Keratinocyte (primary cell): ENCODE data around the gene RAB29. TPM values are rescaled to one million over a fixed set of nuclear protein-coding genes. Genes with fewer than 3 reads are reported as not detected.

ENCODE experiments used
- DNase-seq: peaks from one replicate; pipeline ENCODE4 v3.0.0-alpha.2; 2011; ENCODE audit warnings: low read depth, missing footprints, low spot score
- FAIRE-seq: peaks from 2 replicates; lab custom pipeline; 2011; peaks lifted over from hg19 to GRCh38; lab: Jason Lieb, UNC
- H2AFZ ChIP-seq: 2 replicates; pipeline ENCODE4 v1.6.0; 2012; ENCODE audit warnings: low read length, control low read depth, inconsistent platforms; ENCODE audit not compliant: control insufficient read depth
- H3K27ac ChIP-seq: 2 replicates; pipeline ENCODE4 v1.5.1; 2011; ENCODE audit warnings: low read length; ENCODE audit not compliant: control insufficient read depth, insufficient read depth
- H3K27me3 ChIP-seq: 3 replicates; pipeline ENCODE4 v1.6.0; 2011; ENCODE audit warnings: low read length; ENCODE audit not compliant: control insufficient read depth, insufficient read depth; ENCODE audit errors: extremely low read depth
- H3K36me3 ChIP-seq, 2 experiments: 2 replicates in 1 of 2; 3 replicates in 1 of 2; pipeline ENCODE4 v1.5.1; 2011; ENCODE audit warnings: low read length in 2 of 2, mild to moderate bottlenecking in 1 of 2; ENCODE audit not compliant: control insufficient read depth in 2 of 2, insufficient read depth in 2 of 2; ENCODE audit errors: extremely low read depth in 1 of 2
- H3K4me1 ChIP-seq: 3 replicates; pipeline ENCODE4 v1.5.1; 2011; ENCODE audit warnings: low read length; ENCODE audit not compliant: control insufficient read depth, insufficient read depth; ENCODE audit errors: extremely low read depth
- H3K4me2 ChIP-seq: 3 replicates; pipeline ENCODE4 v1.6.0; 2011; ENCODE audit warnings: low read depth, low read length; ENCODE audit not compliant: control insufficient read depth, insufficient read depth; ENCODE audit errors: extremely low read depth
- H3K4me3 ChIP-seq, 3 experiments: fragments of 200-600 bp in 1 of 3; sonication (generic) in 1 of 3; 2 replicates in 2 of 3; 3 replicates in 1 of 3; pipeline ENCODE4 v1.5.1; 2011 to 2016; ENCODE audit warnings: low read length in 3 of 3, mild to moderate bottlenecking in 3 of 3, control low read depth in 2 of 3, inconsistent platforms in 1 of 3, low read depth in 1 of 3, mixed read lengths in 1 of 3, mixed run types in 1 of 3, moderate library complexity in 1 of 3; ENCODE audit not compliant: control insufficient read depth in 2 of 3, insufficient read depth in 2 of 3; ENCODE audit errors: extremely low read depth in 1 of 3
- H3K79me2 ChIP-seq: 2 replicates; pipeline ENCODE4 v1.6.0; 2012; ENCODE audit warnings: low read length; ENCODE audit not compliant: control insufficient read depth, insufficient read depth
- H3K9ac ChIP-seq: 3 replicates; pipeline ENCODE4 v1.6.0; 2011; ENCODE audit warnings: low read length; ENCODE audit not compliant: control insufficient read depth, insufficient read depth; ENCODE audit errors: extremely low read depth
- H3K9me1 ChIP-seq: 3 replicates; pipeline ENCODE4 v1.6.0; 2011; ENCODE audit warnings: low read length; ENCODE audit not compliant: control insufficient read depth, insufficient read depth; ENCODE audit errors: extremely low read depth
- H3K9me3 ChIP-seq: 2 replicates; pipeline ENCODE4 v1.5.1; 2012; ENCODE audit warnings: low read depth, low read length; ENCODE audit not compliant: control insufficient read depth
- H4K20me1 ChIP-seq: 3 replicates; pipeline ENCODE4 v1.6.0; 2011; ENCODE audit warnings: low read length; ENCODE audit not compliant: control insufficient read depth, insufficient read depth; ENCODE audit errors: extremely low read depth
- CTCF ChIP-seq, 3 experiments: IDR thresholded peaks in 1 of 3; conservative IDR thresholded peaks in 1 of 3; optimal IDR thresholded peaks in 1 of 3; 2 replicates in 2 of 3; 3 replicates in 1 of 3; pipeline versions ENCODE3 to v1.5.1; 2011; ENCODE audit warnings: low read length in 3 of 3, mild to moderate bottlenecking in 3 of 3, moderate library complexity in 2 of 3, control low read depth in 1 of 3, inconsistent platforms in 1 of 3; ENCODE audit not compliant: insufficient read depth in 2 of 3; ENCODE audit errors: extremely low read depth in 1 of 3
- EZH2 ChIP-seq: IDR thresholded peaks from one replicate; pipeline ENCODE4 v1.6.1; 2012; ENCODE audit warnings: inconsistent platforms, mild to moderate bottlenecking, low read length, moderate library complexity
- dilution Hi-C: fragments of 300-500 bp; cut with MboI; formaldehyde crosslinking; loops from one replicate; pipeline ENCODE4 v1.7.0; 2020; ENCODE audit warnings: low sequenced_read_pairs; ENCODE audit not compliant: extremely low pct_ligation_motif_present
- polyA plus RNA-seq, 5 experiments: library from polyadenylated mRNA; depleted of rRNA in 3 of 5; stranded (reverse) in 3 of 5; stranded (forward) in 1 of 5; unstranded in 1 of 5; fragments of >200 nt; gene quantifications; 1 replicate in 1 of 5; 2 replicates in 3 of 5; 3 replicates in 1 of 5; pipeline versions ENCODE4 v1.2.1 to v1.2.3, GENCODE V29; 2011 to 2012; ENCODE audit warnings: missing spikeins in 2 of 5, low read depth in 1 of 5, low replicate concordance in 1 of 5

The RAB29 gene
- polyA plus RNA-seq, 1 donor (not counting 4 experiments of a cell fraction or from before 2014, with no cell fraction given): 26.7 TPM

GRCh38 chr1:205798577-205798976 is 23.3 kb upstream of the RAB29 start:
- H3K79me2 ChIP-seq: peaks cover 2% of the 10 kb centered on the region
- no peaks in the 10 kb centered on the region for H3K9me3 ChIP-seq
- TF ChIP-seq CTCF (optimal IDR thresholded peaks at IDR 0.05 in 1 of 3, IDR thresholded peaks at IDR 0.05 in 1 of 3, conservative IDR thresholded peaks at IDR 0.05 in 1 of 3; ENCODE audit: extremely low read depth in 1 of 3, insufficient read depth in 2 of 3, low read length in 3 of 3): no peak
- no peak for TF ChIP-seq EZH2
- no peak overlapping the region for H3K27ac ChIP-seq
- DNase-seq (no peak), FAIRE-seq (no peak)
- no peaks in the 10 kb centered on the region for H3K27me3 ChIP-seq
- no peak overlapping the region for H3K4me3 ChIP-seq
- H3K4me2 ChIP-seq: no peak overlapping the region
- H3K9me1 ChIP-seq: no peaks in the 10 kb centered on the region
- no peak overlapping the region for H3K9ac ChIP-seq
- dilution Hi-C loops: no loop called here
- peaks cover 5% of the 10 kb centered on the region for H3K4me1 ChIP-seq
- no peak overlapping the region for H2AFZ ChIP-seq
- H3K36me3 ChIP-seq: peaks cover 6 to 11% of the 10 kb centered on the region in 2 experiments
- no peaks in the 10 kb centered on the region for H4K20me1 ChIP-seq

DNA sequence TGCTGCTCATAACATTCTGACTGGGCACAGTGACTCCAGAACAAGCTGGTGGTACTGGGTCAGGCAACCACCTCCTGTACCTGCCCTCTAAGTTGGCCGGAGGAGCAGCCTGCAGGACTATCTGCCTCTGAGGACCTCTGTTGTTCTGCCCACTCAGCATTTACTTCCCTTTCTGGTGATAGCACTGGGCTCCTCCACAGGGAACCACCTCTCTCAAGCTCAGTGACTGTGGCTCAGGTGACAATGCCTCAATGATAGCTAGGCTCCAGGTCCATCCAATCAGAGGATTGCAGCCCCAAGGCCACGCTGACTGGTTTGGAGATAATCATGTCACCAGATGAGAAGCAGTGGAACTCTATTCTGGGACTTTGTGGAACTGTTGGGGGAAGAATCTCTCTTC is 21.9 kb upstream of the RAB29 start:
- Histone ChIP-seq H3K9me3 (no peaks in the 10 kb centered on the region), H3K27ac (no peak overlapping the region), H2AFZ (no peak overlapping the region), H3K9me1 (no peaks in the 10 kb centered on the region), H3K79me2 (no peaks in the 10 kb centered on the region), H3K36me3 (peaks cover 8 to 11% of the 10 kb centered on the region in 2 experiments), H3K27me3 (no peaks in the 10 kb centered on the region), H4K20me1 (no peaks in the 10 kb centered on the region), H3K9ac (no peak overlapping the region), H3K4me1 (peaks cover 5% of the 10 kb centered on the region), H3K4me3 (no peak overlapping the region), H3K4me2 (no peak overlapping the region)
- FAIRE-seq (no peak), DNase-seq (no peak)
- TF ChIP-seq CTCF (optimal IDR thresholded peaks at IDR 0.05 in 1 of 3, IDR thresholded peaks at IDR 0.05 in 1 of 3, conservative IDR thresholded peaks at IDR 0.05 in 1 of 3; ENCODE audit: extremely low read depth in 1 of 3, insufficient read depth in 2 of 3, low read length in 3 of 3) (no peak), EZH2 (no peak)
- dilution Hi-C loops: no loop called here
